Activated B cell treated with CpG ODN at 0.5 μM for 24 hours (primary cell): ENCODE data around the gene CABP4. TPM values are rescaled to one million over a fixed set of nuclear protein-coding genes. Genes with fewer than 3 reads are reported as not detected.
A peak's percentile ranks its signal among the peaks of the same experiment; 100 is the strongest.
"Not testable (repeated sequence)": the region's sequence is repeated elsewhere in the genome, so short reads cannot be mapped to it uniquely, and the experiment has no call there.

Source experiments
- ATAC-seq: fragments of 200-7000 bp; cut with Tn5 transposase; one replicate; pipeline ENCODE4 v1.10.0; 2021; ENCODE audit warnings: low read depth, mild to moderate bottlenecking, moderate library complexity
- CTCF ChIA-PET: fragments of 350-600 bp; sonication (Branson Sonifier 250); formaldehyde crosslinking; loops from one replicate; lab custom pipeline; 2021; ENCODE audit warnings: antibody characterized with exemption; lab: Charles Lee
- POLR2A ChIA-PET: fragments of 350-600 bp; sonication (Branson Sonifier 250); formaldehyde crosslinking; loops from one replicate; lab custom pipeline; 2021; ENCODE audit warnings: antibody characterized with exemption; lab: Charles Lee
- DNase-seq: peaks from one replicate; pipeline ENCODE4 v3.0.0; 2022
- H3K27ac Mint-ChIP-seq: one replicate; pipeline ENCODE4 v1.8.0; 2020; ENCODE audit warnings: mixed read lengths
- H3K27me3 Mint-ChIP-seq: one replicate; pipeline ENCODE4 v1.8.0; 2021; ENCODE audit warnings: mixed read lengths
- H3K36me3 Mint-ChIP-seq: one replicate; pipeline ENCODE4 v1.8.0; 2021; ENCODE audit warnings: low read depth, mixed read lengths
- H3K4me1 Mint-ChIP-seq: one replicate; pipeline ENCODE4 v1.8.0; 2021; ENCODE audit warnings: mixed read lengths
- H3K4me3 Mint-ChIP-seq: one replicate; pipeline ENCODE4 v1.8.0; 2020; ENCODE audit warnings: mild to moderate bottlenecking, mixed read lengths
- H3K9me3 Mint-ChIP-seq: one replicate; pipeline ENCODE4 v1.8.0; 2020; ENCODE audit warnings: mixed read lengths
- CTCF ChIP-seq: fragments of 200-600 bp; IDR thresholded peaks from one replicate; pipeline ENCODE4 v1.8.0; 2022; ENCODE audit warnings: antibody characterized with exemption, mild to moderate bottlenecking
- intact Hi-C: fragments of 100-400 bp; cut with micrococcal nuclease; formaldehyde crosslinking; loops from one replicate; pipeline ENCODE4 v1.15.1; 2024
- total RNA-seq: library from RNA; stranded (reverse); gene quantifications from 2 replicates; pipeline ENCODE4 v1.2.3, GENCODE V29; 2022

Gene CABP4
- total RNA-seq, 1 donor from 2014 or later: 3.0 TPM

GRCh38 chr11:67468759-67469507, 13.8 kb downstream of the CABP4 start, which contains the start of gene TMEM134:
TSS of gene TMEM134 (minus strand) at chr11:67469251. CDS start at chr11:67469192, 59 bp downstream.
- peaks cover 51% of the 10 kb centered on the region for H3K4me1 Mint-ChIP-seq
- intact Hi-C loops: loop anchor here (1.0 to 2.0 kb wide), 7 partner anchors 13 to 116 kb away; partner anchors contain the start of genes POLD4, PPP1CA, PTPRCAP and RAD9A

GRCh38 chr11:67469508-67469811, 14.3 kb downstream of the CABP4 start:
- POLR2A ChIA-PET: interaction anchor here (0.9 to 33.4 kb wide), 18 partner anchors 9 to 152 kb away, joined by 3 to 1417 read pairs (median 6); partner anchors contain the start of genes AIP, CDK2AP2, CLCF1 and CORO1B
- peaks cover 45% of the 10 kb centered on the region for H3K4me1 Mint-ChIP-seq
- ATAC-seq (no peak), DNase-seq (no peak)
- no peak for TF ChIP-seq CTCF
- peak overlapping the region; percentile 89 for H3K4me3 Mint-ChIP-seq
- H3K27ac Mint-ChIP-seq: peak overlapping the region; percentile 81
- H3K9me3 Mint-ChIP-seq: no peaks in the 10 kb centered on the region
- no peaks in the 10 kb centered on the region for H3K27me3 Mint-ChIP-seq
- CTCF ChIA-PET: interaction anchor here (1.0 to 2.6 kb wide), 4 partner anchors 26 to 80 kb away, joined by 3 to 23 read pairs (median 5); partner anchors contain the start of genes CORO1B, PITPNM1 and PPP1CA
- intact Hi-C loops: loop anchor here (1.0 to 2.0 kb wide), 7 partner anchors 13 to 117 kb away; partner anchors contain the start of genes POLD4, PPP1CA, PTPRCAP and RAD9A
- peaks cover 11% of the 10 kb centered on the region for H3K36me3 Mint-ChIP-seq

More at GRCh38 chr11:67468759-67469507, 13.8 kb downstream of the CABP4 start, which contains the start of gene TMEM134:
- Mint-ChIP-seq H3K36me3 (peaks cover 11% of the 10 kb centered on the region), H3K27ac (peak within 1 kb of the TSS; percentile 91), H3K27me3 (no peaks in the 10 kb centered on the region), H3K4me3 (peak within 1 kb of the TSS; percentile 89), H3K9me3 (no peaks in the 10 kb centered on the region)
- ChIA-PET POLR2A (interaction anchor here (0.5 to 33.4 kb wide), 27 partner anchors 9 to 200 kb away, joined by 3 to 1417 read pairs (median 4); partner anchors contain the start of genes AIP, CDK2AP2, CLCF1 and CORO1B), CTCF (interaction anchor here (1.0 to 2.6 kb wide), 5 partner anchors 15 to 80 kb away, joined by 3 to 23 read pairs (median 6); partner anchors contain the start of genes CORO1B, PPP1CA and PTPRCAP)
- ATAC-seq: peak; percentile 73
- TF ChIP-seq CTCF: no peak
- peak; percentile 88 for DNase-seq

- no peak for TF ChIP-seq CTCF
- peak overlapping the region; percentile 89 for H3K4me3 Mint-ChIP-seq
- H3K9me3 Mint-ChIP-seq: no peaks in the 10 kb centered on the region
- no peaks in the 10 kb centered on the region for H3K27me3 Mint-ChIP-seq
- H3K27ac Mint-ChIP-seq: peak overlapping the region; percentile 81
- ChIA-PET CTCF (interaction anchor here (1.0 to 2.6 kb wide), 3 partner anchors 35 to 69 kb away, joined by 4 to 23 read pairs (median 8); partner anchors contain the start of genes PITPNM1 and PPP1CA), POLR2A (interaction anchor here (0.6 to 33.4 kb wide), 9 partner anchors 9 to 80 kb away, joined by 3 to 1417 read pairs (median 32); partner anchors contain the start of genes AIP, CORO1B, PPP1CA and PTPRCAP)
- peaks cover 38% of the 10 kb centered on the region for H3K4me1 Mint-ChIP-seq
- intact Hi-C loops: no loop called here
- ATAC-seq (no peak), DNase-seq (no peak)
- H3K36me3 Mint-ChIP-seq: peaks cover 7% of the 10 kb centered on the region
Measured at GRCh38 chr11:67470337-67471002, 15.3 kb downstream of the CABP4 start.

- intact Hi-C loops: no loop called here
- DNase-seq (no peak), ATAC-seq (no peak)
- Mint-ChIP-seq H3K4me3 (no peak overlapping the region), H3K36me3 (peaks cover 3% of the 10 kb centered on the region), H3K9me3 (no peaks in the 10 kb centered on the region), H3K4me1 (peaks cover 20% of the 10 kb centered on the region), H3K27ac (no peak overlapping the region), H3K27me3 (no peaks in the 10 kb centered on the region)
- POLR2A ChIA-PET: interaction anchor here (5.7 to 33.4 kb wide), 2 partner anchors 34 to 82 kb away, joined by 24 to 1417 read pairs; partner anchors contain the start of genes CORO1B, PTPRCAP, RAD9A and RPS6KB2
- CTCF ChIA-PET: no interaction called here
- no peak for TF ChIP-seq CTCF
Measured at GRCh38 chr11:67472882-67473281, 17.7 kb downstream of the CABP4 start.

GRCh38 chr11:67476692-67477091, 21.5 kb downstream of the CABP4 start:
- H3K4me1 Mint-ChIP-seq, intact Hi-C loops, H3K27ac Mint-ChIP-seq, H3K4me3 Mint-ChIP-seq, H3K9me3 Mint-ChIP-seq, H3K27me3 Mint-ChIP-seq, ATAC-seq, H3K36me3 Mint-ChIP-seq, CTCF ChIA-PET, DNase-seq: not testable (repeated sequence)
- POLR2A ChIA-PET: interaction anchor here (0.7 to 1.3 kb wide), 4 partner anchors 30 to 75 kb away, joined by 3 to 4 read pairs (median 4); partner anchors contain the start of genes PPP1CA and PTPRCAP

- H3K36me3 Mint-ChIP-seq, H3K4me3 Mint-ChIP-seq, intact Hi-C loops, DNase-seq, H3K27me3 Mint-ChIP-seq, H3K27ac Mint-ChIP-seq, H3K4me1 Mint-ChIP-seq, H3K9me3 Mint-ChIP-seq, ATAC-seq, CTCF ChIA-PET: not testable (repeated sequence)
- POLR2A ChIA-PET: interaction anchor here (0.7 to 1.6 kb wide), 5 partner anchors 9 to 360 kb away, joined by 3 to 4 read pairs (median 3); partner anchors contain the start of genes PTPRCAP and TMEM134
Measured at GRCh38 chr11:67477344-67478050, 22.3 kb downstream of the CABP4 start.
